ENCODE results near the gene GARIN3.

The GARIN3 gene

DNA sequence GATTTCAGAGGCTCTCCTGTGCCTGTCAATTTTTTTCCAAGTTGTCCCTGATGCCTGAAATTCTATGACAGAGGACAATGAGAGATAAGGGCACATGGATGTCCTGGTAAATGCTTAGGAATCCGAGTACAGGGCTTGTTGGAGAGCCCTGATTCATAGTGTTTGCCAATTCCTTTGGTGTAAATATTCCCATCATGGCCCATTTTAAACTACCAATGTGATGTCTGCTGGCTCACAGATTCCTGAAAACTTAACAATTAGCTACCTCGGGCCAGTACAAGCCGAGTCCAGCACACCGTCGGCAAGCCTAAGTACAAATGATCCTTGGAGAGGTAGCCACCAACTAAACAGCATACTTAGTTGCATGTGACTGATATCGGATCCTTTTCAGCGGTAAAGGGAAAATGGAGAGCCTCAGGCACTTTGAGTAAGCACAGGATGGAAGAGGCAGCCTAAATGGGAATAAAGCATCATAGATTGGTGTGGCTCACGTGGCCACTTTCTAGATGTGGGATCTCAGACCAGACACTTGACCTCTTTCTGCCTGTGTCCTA, 18.1 kb upstream of the GARIN3 start:
- Histone ChIP-seq H3K36me3 (ENCODE audit: insufficient read depth, low read length) (no peaks in the 10 kb centered on the region), H2AFZ (ENCODE audit: low read length, unreplicated experiment) (no peak overlapping the region), H3K4me3 (ENCODE audit: low read depth, low read length) (no peak overlapping the region), H3K27ac (ENCODE audit: low read depth, low read length) (no peak overlapping the region), H3K4me1 (ENCODE audit: control insufficient read depth, insufficient read depth, low read length, unreplicated experiment) (no peaks in the 10 kb centered on the region), H3K27me3 (ENCODE audit: insufficient read depth, low read length) (peaks cover 67% of the 10 kb centered on the region), H3K79me2 (ENCODE audit: control insufficient read depth, insufficient read depth, low read length, unreplicated experiment) (no peaks in the 10 kb centered on the region)

DNA sequence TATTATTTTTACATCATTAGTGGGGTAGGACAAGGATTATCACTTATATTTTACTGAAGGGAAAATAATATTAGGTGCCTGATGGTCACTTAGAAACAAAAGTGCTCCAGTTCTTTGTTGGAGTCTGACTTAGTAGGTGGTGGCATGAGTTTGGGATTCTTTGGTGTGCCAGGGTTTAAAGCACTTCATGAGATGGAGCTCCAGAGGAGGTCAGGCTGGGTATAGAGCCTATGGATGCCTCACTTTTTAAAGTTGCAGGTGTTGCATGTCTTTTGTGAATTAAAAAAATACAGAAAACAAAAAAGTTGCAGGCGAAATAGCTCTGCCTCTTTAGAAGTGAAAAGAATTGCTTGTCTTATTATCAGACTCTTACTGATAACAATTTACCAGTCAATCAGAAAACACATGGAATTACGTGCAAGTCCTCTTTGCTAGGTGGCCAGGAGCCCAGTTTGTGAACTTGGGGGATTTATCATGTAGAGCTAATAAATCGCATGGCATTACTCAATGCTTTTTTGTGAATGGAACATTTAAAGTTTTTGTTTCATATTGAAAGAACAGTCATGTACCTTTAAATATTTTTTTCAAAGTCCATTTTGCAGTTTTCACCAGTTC, 16.2 kb upstream of the GARIN3 start:
- H2AFZ ChIP-seq (ENCODE audit: low read length, unreplicated experiment): no peak overlapping the region
- H3K27me3 ChIP-seq (ENCODE audit: insufficient read depth, low read length): peaks cover 59% of the 10 kb centered on the region
- H3K4me3 ChIP-seq (ENCODE audit: low read depth, low read length): no peak overlapping the region
- no peaks in the 10 kb centered on the region for H3K36me3 ChIP-seq (ENCODE audit: insufficient read depth, low read length)
- H3K4me1 ChIP-seq (ENCODE audit: control insufficient read depth, insufficient read depth, low read length, unreplicated experiment): no peaks in the 10 kb centered on the region
- H3K79me2 ChIP-seq (ENCODE audit: control insufficient read depth, insufficient read depth, low read length, unreplicated experiment): no peaks in the 10 kb centered on the region
- no peak overlapping the region for H3K27ac ChIP-seq (ENCODE audit: low read depth, low read length)

DNA sequence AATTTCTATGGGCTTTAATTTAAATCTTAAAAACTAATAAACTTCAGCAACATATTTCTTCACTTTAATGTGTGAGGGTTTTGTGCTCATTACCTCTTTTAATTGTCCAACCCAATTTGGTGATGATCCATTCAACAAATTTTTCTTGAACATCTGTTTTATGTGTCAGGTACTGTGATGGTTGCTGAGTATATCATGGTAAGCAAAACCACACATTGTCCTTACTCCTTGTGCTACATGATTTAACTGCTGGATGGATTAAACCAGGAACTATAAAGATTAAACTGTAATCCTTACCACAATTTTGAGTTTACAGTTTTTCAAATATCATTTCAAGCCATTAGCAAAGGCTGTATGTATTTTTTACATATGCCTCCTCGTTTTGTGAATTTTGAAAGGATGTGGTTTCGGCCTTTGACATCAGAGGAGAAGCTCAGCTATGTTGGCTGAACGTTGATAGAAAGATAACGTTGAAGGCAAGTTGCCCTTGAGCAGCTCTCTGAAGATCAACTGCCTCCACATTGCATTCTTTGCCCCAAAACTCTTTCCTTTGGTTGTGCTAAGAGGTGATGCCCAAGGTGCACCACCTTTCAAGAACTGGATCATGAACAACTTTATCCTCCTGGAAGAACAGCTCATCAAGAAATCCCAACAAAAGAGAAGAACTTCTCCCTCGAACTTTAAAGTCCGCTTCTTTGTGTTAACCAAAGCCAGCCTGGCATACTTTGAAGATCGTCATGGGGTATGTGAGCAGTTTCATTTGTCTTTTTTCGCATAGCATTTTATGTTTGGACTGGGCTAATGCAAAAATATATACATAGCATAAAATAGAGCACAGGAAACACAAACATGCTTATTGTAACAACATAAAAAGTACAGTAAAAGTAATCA, 14.6 kb upstream of the GARIN3 start, which contains the start of gene ITK:
ITK (plus strand) TSS at position 467 of the 891 bp plus-strand sequence; CDS start at position 605, 138 bp downstream.
- Histone ChIP-seq H3K79me2 (ENCODE audit: control insufficient read depth, insufficient read depth, low read length, unreplicated experiment) (no peaks in the 10 kb centered on the region), H3K4me3 (ENCODE audit: low read depth, low read length) (no peak within 1 kb of the TSS), H3K27me3 (ENCODE audit: insufficient read depth, low read length) (peaks cover 61% of the 10 kb centered on the region), H3K4me1 (ENCODE audit: control insufficient read depth, insufficient read depth, low read length, unreplicated experiment) (no peaks in the 10 kb centered on the region), H2AFZ (ENCODE audit: low read length, unreplicated experiment) (no peak within 1 kb of the TSS), H3K36me3 (ENCODE audit: insufficient read depth, low read length) (no peaks in the 10 kb centered on the region), H3K27ac (ENCODE audit: low read depth, low read length) (no peak within 1 kb of the TSS)

DNA sequence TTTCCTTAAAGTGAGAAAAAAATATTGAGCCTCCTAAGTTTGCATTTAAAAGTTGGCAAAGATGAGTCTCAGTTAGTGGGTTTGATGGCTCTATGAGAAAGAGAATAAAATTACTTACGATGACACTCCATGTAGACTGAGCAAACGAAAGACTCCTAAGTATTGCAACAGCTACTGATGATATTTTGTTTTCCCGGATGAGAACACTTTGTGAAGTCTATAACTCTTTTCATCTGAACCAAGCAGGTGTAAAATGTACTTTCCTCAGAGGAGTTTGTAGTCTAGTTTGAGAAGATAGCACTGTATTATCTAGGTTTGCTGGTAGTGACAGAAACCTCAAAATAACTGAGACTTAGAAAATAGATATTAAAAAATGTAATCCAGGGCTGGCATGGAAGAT, 12.9 kb upstream of the GARIN3 start:
- Histone ChIP-seq H3K27ac (ENCODE audit: low read depth, low read length) (no peak overlapping the region), H3K79me2 (ENCODE audit: control insufficient read depth, insufficient read depth, low read length, unreplicated experiment) (no peaks in the 10 kb centered on the region), H2AFZ (ENCODE audit: low read length, unreplicated experiment) (no peak overlapping the region), H3K4me1 (ENCODE audit: control insufficient read depth, insufficient read depth, low read length, unreplicated experiment) (no peaks in the 10 kb centered on the region), H3K4me3 (ENCODE audit: low read depth, low read length) (no peak overlapping the region), H3K27me3 (ENCODE audit: insufficient read depth, low read length) (peaks cover 54% of the 10 kb centered on the region), H3K36me3 (ENCODE audit: insufficient read depth, low read length) (no peaks in the 10 kb centered on the region)

DNA sequence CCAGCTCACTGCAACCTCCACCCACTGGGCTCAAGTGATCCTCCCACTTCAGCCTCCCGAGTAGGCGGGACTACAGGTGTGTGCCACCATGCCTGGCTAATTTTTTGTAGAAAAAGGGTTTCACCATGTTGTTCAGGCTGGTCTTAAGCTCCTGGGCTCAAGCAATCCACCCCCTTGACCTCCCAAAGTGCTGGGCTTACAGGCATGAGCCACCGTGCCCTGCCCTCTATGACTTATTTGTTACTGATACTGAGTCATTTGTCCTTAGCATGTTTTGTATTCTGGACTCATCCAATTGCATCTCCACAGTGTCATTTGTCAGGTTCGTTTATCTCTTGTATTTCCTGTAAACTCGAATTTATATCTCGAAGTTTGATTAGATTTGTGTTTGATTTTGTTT, 11.9 kb upstream of the GARIN3 start:
- Histone ChIP-seq H2AFZ (ENCODE audit: low read length, unreplicated experiment) (no peak overlapping the region), H3K79me2 (ENCODE audit: control insufficient read depth, insufficient read depth, low read length, unreplicated experiment) (no peaks in the 10 kb centered on the region), H3K36me3 (ENCODE audit: insufficient read depth, low read length) (no peaks in the 10 kb centered on the region), H3K27me3 (ENCODE audit: insufficient read depth, low read length) (peaks cover 44% of the 10 kb centered on the region), H3K4me1 (ENCODE audit: control insufficient read depth, insufficient read depth, low read length, unreplicated experiment) (no peaks in the 10 kb centered on the region), H3K4me3 (ENCODE audit: low read depth, low read length) (no peak overlapping the region), H3K27ac (ENCODE audit: low read depth, low read length) (no peak overlapping the region)

DNA sequence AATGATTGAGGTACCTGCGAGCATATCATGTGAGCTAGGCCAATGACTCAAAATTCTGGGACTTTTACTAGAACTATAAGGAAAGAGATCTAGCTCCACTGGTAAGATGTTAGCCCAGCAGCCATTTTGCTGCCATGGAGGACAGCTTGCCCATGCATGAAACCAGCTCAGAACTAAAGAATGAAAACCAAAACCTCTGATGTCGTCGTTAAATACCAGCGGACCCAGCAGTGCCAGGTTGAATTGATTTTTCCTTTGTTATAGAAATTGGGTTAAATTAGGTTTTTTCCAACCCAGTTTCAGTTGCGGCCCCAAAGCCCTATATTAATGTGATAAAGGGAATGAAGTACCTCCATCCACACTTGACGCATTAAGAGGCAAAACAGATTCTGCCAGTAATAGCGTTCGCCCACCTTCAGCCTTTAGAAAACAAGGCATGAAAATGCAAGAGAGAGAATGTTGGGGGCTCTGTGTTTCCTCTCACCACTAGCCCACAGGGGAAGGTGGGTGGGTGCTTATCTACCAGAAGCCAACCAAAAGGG, 9.1 kb upstream of the GARIN3 start:
- H3K4me1 ChIP-seq (ENCODE audit: control insufficient read depth, insufficient read depth, low read length, unreplicated experiment): no peaks in the 10 kb centered on the region
- H3K27me3 ChIP-seq (ENCODE audit: insufficient read depth, low read length): peaks cover 21% of the 10 kb centered on the region; the same call in 1 of the 2 replicates
- H2AFZ ChIP-seq (ENCODE audit: low read length, unreplicated experiment): no peak overlapping the region
- no peak overlapping the region for H3K4me3 ChIP-seq (ENCODE audit: low read depth, low read length)
- H3K27ac ChIP-seq (ENCODE audit: low read depth, low read length): no peak overlapping the region
- no peaks in the 10 kb centered on the region for H3K79me2 ChIP-seq (ENCODE audit: control insufficient read depth, insufficient read depth, low read length, unreplicated experiment)
- H3K36me3 ChIP-seq (ENCODE audit: insufficient read depth, low read length): no peaks in the 10 kb centered on the region

DNA sequence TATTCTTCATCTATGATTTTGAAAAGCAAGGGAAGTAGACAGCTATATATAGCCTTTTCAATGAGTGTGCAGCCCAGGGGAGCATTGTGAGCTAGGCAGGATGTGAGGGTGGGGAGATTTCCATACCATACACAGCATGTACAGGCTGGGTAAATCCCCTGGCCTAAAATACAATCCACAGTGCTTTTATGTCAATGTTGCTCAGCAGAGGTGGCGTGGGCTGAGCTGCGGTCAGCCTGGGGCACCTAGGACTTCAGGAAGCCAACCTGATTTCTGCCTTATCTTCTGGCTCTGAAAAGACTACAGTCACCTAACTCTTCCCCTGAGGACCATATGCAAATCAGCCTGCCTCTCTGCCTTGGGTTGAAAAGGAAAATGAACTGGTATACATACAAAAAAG, 6.3 kb upstream of the GARIN3 start:
- H3K4me1 ChIP-seq (ENCODE audit: control insufficient read depth, insufficient read depth, low read length, unreplicated experiment): no peaks in the 10 kb centered on the region
- peaks cover 17% of the 10 kb centered on the region for H3K27me3 ChIP-seq (ENCODE audit: insufficient read depth, low read length)
- no peaks in the 10 kb centered on the region for H3K36me3 ChIP-seq (ENCODE audit: insufficient read depth, low read length)
- H3K4me3 ChIP-seq (ENCODE audit: low read depth, low read length): no peak overlapping the region
- H2AFZ ChIP-seq (ENCODE audit: low read length, unreplicated experiment): no peak overlapping the region
- no peak overlapping the region for H3K27ac ChIP-seq (ENCODE audit: low read depth, low read length)
- no peaks in the 10 kb centered on the region for H3K79me2 ChIP-seq (ENCODE audit: control insufficient read depth, insufficient read depth, low read length, unreplicated experiment)

DNA sequence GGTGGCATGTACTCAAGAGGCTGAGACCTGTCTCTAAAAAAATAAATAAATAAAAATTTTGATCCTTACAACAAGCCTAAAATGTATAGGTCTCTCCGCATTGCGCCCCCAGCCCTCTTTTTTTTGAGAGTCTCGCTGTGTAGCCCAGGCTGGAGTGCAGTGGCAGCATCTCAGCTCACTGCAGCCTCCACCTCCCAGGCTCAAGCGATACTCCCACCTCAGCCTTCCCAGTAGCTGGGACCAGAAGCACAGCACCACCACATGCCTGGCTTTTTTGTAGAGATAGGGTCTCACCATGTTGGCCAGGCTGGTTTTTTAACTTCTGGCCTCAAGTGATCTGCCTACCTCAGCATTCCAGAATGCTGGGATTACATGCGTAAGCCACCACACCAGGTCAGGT, 2.2 kb upstream of the GARIN3 start:
- H3K27me3 ChIP-seq (ENCODE audit: insufficient read depth, low read length): peaks cover 39% of the 10 kb centered on the region
- H2AFZ ChIP-seq (ENCODE audit: low read length, unreplicated experiment): no peak overlapping the region
- no peaks in the 10 kb centered on the region for H3K36me3 ChIP-seq (ENCODE audit: insufficient read depth, low read length)
- no peak overlapping the region for H3K27ac ChIP-seq (ENCODE audit: low read depth, low read length)
- H3K4me1 ChIP-seq (ENCODE audit: control insufficient read depth, insufficient read depth, low read length, unreplicated experiment): no peaks in the 10 kb centered on the region
- H3K79me2 ChIP-seq (ENCODE audit: control insufficient read depth, insufficient read depth, low read length, unreplicated experiment): no peaks in the 10 kb centered on the region
- no peak overlapping the region for H3K4me3 ChIP-seq (ENCODE audit: low read depth, low read length)

DNA sequence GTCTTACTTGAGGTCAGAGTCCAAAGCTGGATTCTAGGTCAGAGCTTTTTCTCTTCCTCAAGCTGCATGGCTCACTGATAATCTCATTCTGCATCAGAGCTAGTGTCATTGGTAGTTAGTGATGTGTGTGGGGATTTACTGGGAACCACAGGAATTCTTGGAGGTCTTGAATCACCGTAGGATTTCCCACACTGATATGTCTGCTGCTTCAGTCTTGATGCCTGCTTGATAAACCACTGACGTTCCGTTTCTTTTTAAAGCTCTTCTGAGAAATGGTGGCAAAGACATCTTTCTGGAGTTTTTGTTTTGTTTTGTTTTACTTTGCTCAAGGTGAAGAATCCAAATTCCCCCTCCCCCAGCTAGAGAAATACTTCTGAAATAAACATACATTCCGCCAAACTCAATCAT, 1.2 kb upstream of the GARIN3 start:
- Histone ChIP-seq H3K27ac (ENCODE audit: low read depth, low read length) (no peak overlapping the region), H3K4me3 (ENCODE audit: low read depth, low read length) (no peak overlapping the region), H3K27me3 (ENCODE audit: insufficient read depth, low read length) (peaks cover 48% of the 10 kb centered on the region), H3K4me1 (ENCODE audit: control insufficient read depth, insufficient read depth, low read length, unreplicated experiment) (no peaks in the 10 kb centered on the region), H3K79me2 (ENCODE audit: control insufficient read depth, insufficient read depth, low read length, unreplicated experiment) (no peaks in the 10 kb centered on the region), H2AFZ (ENCODE audit: low read length, unreplicated experiment) (no peak overlapping the region), H3K36me3 (ENCODE audit: insufficient read depth, low read length) (no peaks in the 10 kb centered on the region)

DNA sequence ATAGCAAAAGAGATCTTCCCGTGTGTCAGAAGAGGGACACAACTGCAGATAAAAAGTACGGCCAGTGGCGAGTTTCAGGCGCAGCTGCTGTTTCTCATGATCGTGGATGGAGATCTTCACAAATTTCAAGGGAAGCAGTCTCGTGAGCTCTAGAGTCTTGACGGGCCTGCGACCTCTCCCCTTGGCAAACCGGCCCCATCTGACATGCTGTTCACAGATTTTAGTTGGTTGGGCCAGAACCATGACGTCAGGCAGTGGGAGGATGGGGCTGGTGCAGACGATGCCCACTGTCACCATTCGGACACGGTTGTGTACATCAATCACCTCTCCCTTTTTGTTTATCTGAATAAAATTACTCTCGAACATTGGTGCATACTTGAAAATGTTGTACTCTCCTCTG, 396 bp downstream of the GARIN3 start:
- Histone ChIP-seq H3K4me3 (ENCODE audit: low read depth, low read length) (no peak overlapping the region), H3K27me3 (ENCODE audit: insufficient read depth, low read length) (peaks cover 61% of the 10 kb centered on the region), H3K4me1 (ENCODE audit: control insufficient read depth, insufficient read depth, low read length, unreplicated experiment) (no peaks in the 10 kb centered on the region), H3K36me3 (ENCODE audit: insufficient read depth, low read length) (no peaks in the 10 kb centered on the region), H3K27ac (ENCODE audit: low read depth, low read length) (no peak overlapping the region), H2AFZ (ENCODE audit: low read length, unreplicated experiment) (no peak overlapping the region), H3K79me2 (ENCODE audit: control insufficient read depth, insufficient read depth, low read length, unreplicated experiment) (no peaks in the 10 kb centered on the region)
